ENCODE data around the gene ANTXR2.
"Not testable (repeated sequence)": the region's sequence is repeated elsewhere in the genome, so short reads cannot be mapped to it uniquely, and the experiment has no call there.

The ANTXR2 gene

DNA sequence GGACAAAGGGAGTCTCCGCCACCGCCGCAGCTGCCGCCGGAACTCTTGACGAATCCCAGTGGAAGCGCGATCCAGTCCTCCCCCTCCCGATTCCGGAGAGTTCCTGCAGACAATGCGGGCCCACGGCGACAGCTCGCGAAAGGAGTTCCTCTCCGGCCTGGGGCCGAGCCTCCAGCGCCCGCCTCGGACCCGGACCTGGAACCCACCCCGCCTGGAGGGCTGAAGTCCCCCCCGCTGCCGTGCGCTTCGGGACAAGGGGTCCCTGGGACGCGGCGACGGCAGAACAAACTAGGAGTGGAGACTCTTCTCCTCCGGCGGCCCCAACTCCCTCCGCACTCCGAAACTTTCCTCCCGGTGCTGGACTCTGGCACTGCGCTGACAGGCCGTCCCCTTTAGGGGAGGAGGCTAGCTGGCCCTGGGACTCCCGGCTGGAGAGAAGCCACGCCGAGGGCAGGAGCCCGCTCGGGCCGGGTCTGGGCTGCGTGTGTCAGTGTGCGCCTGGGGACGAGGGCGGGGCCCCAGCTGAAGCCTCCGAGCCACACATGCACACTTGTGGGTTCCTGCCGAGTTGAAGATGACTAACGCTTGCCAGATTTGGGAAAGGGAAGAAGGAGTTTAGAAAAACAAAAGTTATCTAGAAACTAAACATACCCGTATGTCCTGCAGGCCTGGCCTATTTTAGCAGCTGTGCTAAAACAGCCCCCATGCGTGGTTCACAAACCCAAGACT is at the start of gene ANTXR2:
ANTXR2 (minus strand) TSS at position 486 of the 729 bp plus-strand sequence. CDS start 669 bp downstream, outside the sequence.
- DNase-seq (ENCODE audit: low spot score): peak; percentile 97

GRCh38 chr4:80121815-80122214 is 48.8 kb upstream of the ANTXR2 start:
- peak; percentile 38 for DNase-seq (ENCODE audit: low spot score)

DNA sequence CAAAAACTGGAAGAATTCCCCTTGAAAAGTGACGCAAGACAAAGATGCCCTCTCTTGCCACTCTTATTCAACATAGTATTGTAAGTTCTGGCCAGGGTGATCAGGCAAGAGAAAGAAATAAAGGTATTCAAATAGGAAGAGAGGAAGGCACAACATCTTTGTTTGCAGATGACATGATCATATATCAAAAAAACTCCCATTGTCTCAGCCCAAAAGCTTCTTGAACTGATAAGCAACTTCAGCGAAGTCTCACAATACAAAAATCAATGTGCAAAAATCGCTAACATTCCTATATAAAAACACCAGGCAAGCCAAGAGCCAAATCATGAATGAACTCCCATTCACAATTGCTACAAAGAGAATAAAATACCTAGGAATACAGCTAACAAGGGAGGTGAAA is 46.6 kb upstream of the ANTXR2 start:
- DNase-seq (ENCODE audit: low spot score): not testable (repeated sequence)

- no peak for DNase-seq (ENCODE audit: low spot score)
Observed at GRCh38 chr4:80116516-80116915, 43.5 kb upstream of the ANTXR2 start.

GRCh38 chr4:80115368-80116181 is 42.5 kb upstream of the ANTXR2 start:
- DNase-seq (ENCODE audit: low spot score): no peak

DNA sequence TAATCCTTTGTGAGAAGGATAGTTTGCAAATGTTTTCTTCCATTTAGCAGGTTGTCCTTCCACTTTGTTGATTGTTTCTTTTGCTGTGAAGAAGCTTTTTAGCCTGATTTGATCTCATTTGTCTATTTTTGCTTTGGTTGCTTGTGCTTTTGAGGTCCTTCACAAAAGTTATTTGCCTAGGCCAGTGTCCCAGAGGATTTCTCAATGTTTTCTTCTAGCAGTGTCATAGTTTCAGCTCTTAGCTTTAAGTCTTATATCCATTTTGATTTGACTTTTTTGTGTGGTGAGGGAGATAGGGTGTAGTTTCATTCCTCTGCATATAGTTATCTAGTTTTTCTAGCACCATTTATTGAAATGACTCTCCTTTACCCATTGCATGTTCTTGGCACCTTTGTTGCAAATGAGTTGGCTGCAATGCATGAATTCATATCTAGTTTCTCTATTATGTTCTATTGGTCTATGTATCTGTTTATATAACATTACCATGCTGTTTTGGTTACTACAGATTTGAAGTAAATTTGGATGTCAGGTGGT is 41.8 kb upstream of the ANTXR2 start:
- DNase-seq (ENCODE audit: low spot score): no peak

GRCh38 chr4:80113615-80114014 is 40.6 kb upstream of the ANTXR2 start:
- no peak for DNase-seq (ENCODE audit: low spot score)

- DNase-seq (ENCODE audit: low spot score): no peak
Observed at GRCh38 chr4:80112236-80112635, 39.2 kb upstream of the ANTXR2 start.

- no peak for DNase-seq (ENCODE audit: low spot score)
Observed at GRCh38 chr4:80111276-80111675, 38.2 kb upstream of the ANTXR2 start.

DNA sequence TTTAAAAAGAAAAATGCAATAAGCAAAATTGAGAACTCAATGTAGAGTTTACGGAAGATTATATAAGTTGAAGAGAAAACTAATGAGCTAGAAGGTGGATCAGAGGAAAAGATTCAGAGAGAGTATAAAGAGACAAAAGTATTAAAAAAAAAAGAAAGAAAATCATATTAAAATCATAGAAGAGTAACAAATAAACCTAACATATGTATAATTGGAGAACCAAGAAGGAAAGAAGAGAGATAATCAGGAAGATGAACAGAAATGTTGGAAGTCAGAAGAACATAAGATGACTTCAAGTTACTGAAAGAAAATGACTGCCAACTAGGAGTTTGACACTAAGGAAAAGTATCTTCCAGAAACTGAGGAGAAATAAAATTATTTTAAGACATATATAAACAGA is 34.3 kb upstream of the ANTXR2 start:
- DNase-seq (ENCODE audit: low spot score): no peak

- no peak for DNase-seq (ENCODE audit: low spot score)
Observed at GRCh38 chr4:80104927-80105326, 31.9 kb upstream of the ANTXR2 start.

- DNase-seq (ENCODE audit: low spot score): no peak
Observed at GRCh38 chr4:80103629-80104028, 30.6 kb upstream of the ANTXR2 start.

DNA sequence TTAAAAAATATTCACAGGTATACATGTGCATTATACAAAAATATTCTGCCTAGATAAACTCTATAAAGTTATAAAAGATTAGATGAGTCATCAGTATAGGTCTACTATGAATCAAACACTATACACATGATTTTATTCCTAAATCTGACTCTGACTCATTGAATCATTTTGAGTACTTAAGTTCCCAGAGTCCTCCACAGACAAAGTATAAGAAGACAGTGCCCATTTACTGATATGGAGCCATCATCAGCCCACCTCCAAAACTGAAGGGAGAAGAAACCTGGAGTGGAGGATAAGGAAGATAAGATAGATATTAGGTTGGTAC is 28.7 kb upstream of the ANTXR2 start:
- DNase-seq (ENCODE audit: low spot score): peak; percentile 53

DNA sequence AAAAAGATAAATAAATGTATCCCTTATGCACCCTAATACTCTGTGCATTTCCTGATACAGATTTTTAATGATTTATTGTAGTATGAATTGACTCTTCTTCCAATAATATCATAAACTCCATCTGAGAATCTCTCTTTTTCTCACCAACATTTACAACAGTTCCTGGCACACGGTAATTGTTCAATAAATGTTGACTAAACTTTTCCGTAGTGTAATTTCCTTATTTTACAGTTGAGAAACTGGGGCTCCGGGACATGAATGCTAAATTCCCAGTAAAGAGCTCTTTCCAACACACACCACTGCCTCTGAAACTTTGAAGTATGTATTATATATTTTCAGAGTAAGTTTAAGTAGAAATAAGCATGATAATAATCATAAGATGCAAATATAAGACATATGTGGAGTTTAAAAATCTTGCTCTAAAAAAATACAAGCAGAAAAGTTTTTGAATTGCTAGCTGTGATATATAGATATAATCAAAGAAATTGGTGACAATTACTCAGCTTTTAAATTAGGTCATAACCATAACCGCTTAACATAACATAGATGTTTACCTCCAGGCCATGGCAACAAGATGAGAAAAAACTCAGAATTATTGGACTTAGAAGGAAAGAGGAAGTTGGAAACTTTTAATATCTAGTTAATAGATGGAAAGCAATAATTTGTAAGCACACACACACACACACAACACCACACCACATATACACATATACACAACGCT is 28.2 kb upstream of the ANTXR2 start:
- DNase-seq (ENCODE audit: low spot score): no peak

DNA sequence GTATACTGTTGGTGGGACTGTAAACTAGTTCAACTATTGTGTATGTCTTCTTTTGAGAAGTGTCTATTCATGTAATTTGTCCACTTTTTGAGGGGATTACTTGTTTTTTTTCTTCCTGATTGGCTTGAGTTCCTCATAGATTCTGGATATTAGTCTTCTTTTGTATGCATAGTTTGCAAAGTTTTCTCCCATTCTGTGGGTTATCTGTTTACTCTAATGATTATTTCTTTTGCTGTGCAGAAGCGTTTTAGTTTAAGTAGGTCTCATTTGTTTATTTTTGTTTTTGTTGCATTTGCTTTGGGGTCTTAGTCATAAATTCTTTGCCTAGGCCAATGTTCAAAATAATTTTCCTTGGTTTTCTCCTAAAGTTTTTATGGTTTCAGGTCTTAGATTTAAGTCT is 26.6 kb upstream of the ANTXR2 start:
- DNase-seq (ENCODE audit: low spot score): no peak

DNA sequence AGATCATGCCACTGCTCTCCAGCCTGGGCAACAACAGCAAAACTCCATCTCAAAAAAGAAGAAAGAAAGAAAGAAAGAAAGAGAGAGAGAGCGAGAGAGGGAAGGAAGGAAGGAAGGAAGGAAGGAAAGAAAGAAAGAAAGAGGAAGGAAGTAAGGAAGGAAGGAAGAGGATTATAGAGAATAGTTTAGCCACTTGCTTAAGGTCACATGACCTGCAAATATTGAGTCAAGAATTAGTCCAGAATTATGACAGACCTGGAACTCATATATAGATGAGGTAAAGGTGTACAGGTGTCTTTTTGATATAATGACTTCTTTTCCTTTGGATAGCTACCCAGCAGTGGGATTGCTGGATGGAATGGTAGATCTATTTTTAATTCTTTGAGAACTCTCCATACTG is 25.6 kb upstream of the ANTXR2 start:
- no peak for DNase-seq (ENCODE audit: low spot score)

DNA sequence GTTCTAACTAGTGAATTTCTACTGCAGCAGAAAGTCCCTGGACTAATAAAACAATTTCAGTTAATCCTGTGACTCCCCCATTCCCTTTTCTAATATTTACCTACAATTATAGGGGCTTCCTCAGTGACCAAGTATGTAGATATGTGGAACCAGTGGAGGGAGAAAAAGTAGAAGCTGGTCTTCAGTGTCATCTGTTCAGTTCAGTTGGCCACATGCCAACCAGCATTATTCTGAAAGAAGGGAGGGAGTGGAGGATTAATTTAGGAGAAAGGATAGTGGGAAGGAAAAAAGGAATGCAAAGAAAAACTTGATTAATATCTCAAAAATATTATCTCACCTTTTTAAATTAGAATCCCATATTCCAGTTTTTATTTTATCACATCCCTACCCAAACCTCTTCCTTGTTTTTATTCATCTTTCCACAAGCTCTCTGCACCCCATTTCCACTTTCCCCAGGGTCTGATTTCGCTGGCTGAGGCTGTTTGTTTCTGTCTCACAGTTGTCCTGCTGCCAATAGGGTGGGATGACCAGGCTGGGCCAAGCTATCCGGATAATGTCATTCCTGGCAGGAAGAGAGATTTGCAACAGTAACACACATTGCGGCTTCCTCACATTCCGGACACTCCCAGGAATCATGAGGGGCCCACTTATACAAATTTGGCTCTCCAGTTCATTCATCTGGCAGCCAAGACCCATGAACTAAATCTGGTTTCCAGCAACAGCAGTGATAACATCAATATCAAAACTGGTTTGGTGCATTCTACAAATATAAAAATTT is 24.6 kb upstream of the ANTXR2 start:
- no peak for DNase-seq (ENCODE audit: low spot score)

- DNase-seq (ENCODE audit: low spot score): no peak
Observed at GRCh38 chr4:80096175-80096850, 23.3 kb upstream of the ANTXR2 start.

GRCh38 chr4:80094191-80094590 is 21.2 kb upstream of the ANTXR2 start:
- no peak for DNase-seq (ENCODE audit: low spot score)

DNA sequence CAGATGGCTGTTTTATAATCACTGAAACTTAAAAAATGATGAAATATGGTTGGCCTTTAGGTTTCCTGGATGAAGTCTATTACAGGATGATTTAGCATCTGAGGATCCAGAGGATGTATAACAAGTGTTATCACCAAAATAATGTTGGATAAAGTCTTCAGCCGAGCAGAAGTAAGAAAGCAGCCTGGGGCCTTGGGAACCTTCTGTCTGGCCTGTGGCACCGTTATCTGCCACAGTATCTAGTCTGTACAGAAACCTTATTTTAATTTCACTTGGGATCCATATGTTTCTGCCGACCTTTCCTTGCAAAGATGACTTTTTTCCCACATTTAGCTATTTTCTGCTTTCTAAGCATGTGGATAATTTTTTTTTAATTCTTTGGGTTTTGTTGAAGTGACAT is 20.5 kb upstream of the ANTXR2 start:
- DNase-seq (ENCODE audit: low spot score): no peak

GRCh38 chr4:80092847-80093246 is 19.8 kb upstream of the ANTXR2 start:
- DNase-seq (ENCODE audit: low spot score): no peak
